GM19452 (cell line): ENCODE results near the gene WDR70.
"Not testable (repeated sequence)": the region's sequence is repeated elsewhere in the genome, so short reads cannot be mapped to it uniquely, and the experiment has no call there.

Source experiments
- ATAC-seq: cut with Tn5 transposase; IDR thresholded peaks from one replicate; pipeline ENCODE4 v1.9.1; 2021; ENCODE audit not compliant: unreplicated experiment

WDR70 gene

DNA sequence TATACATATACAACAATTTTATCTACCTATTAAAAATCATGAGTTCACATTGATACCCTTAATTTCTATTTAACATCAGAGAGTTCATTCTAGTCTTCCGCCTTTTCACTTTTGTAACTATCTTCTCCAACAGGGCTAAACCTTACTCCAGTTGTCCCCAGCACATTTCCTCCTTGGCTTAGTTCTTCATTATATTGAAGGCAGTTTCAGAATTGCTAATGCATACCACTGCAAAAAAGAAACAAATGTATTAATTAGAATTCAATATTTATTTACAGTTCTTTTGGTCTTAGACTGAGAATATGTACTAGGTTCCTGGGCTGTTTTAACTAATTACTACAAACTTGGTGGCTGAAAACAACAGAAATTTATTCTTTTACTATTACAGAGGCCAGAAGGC is 132.5 kb downstream of the WDR70 start:
- ATAC-seq: no peak

DNA sequence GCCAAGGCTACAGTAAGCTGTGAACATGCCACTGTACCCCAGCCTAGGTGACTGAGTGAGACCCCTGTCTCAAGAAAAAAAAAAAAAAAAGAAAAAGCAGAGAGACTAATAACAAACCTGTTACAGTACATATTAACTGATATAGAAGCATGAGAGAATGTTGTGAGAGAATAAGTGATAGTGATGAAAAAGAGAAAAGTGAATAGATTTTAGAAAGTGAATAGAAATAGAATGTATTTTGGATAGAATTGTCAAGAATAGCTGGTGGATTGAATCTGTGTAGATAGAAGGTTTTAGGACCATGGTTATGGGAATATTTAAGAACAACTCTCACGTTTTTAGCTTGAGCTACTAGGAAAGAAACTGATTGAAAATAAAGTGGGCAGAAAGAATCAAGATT is 135.8 kb downstream of the WDR70 start:
- no peak for ATAC-seq

- no peak for ATAC-seq
Measured at GRCh38 chr5:37517686-37518085, 138.6 kb downstream of the WDR70 start.

DNA sequence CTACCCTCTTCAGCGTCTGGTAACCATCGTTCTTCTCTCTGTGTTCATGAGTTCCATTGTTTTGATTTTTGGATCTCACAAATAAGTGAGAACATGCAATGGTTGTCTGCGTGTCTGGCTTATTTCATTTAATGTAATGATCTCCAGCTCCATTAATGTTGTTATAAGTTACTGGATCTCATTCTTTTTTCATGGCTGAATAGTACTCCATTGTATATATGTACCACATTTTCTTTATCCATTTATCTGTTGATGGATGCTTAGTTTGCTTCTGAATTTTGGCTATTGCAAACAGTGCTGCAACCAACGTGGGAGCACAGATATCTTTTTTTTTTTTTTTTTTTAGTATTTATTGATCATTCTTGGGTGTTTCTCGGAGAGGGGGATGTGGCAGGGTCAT is 139.2 kb downstream of the WDR70 start:
- not testable (repeated sequence) for ATAC-seq

GRCh38 chr5:37519304-37519703 is 140.2 kb downstream of the WDR70 start:
- no peak for ATAC-seq

GRCh38 chr5:37519807-37520206 is 140.7 kb downstream of the WDR70 start:
- no peak for ATAC-seq

GRCh38 chr5:37520811-37521210 is 141.7 kb downstream of the WDR70 start:
- peak; percentile 61 for ATAC-seq

- no peak for ATAC-seq
Measured at GRCh38 chr5:37532976-37533740, 154.0 kb downstream of the WDR70 start.

GRCh38 chr5:37533851-37534250 is 154.7 kb downstream of the WDR70 start:
- ATAC-seq: no peak

DNA sequence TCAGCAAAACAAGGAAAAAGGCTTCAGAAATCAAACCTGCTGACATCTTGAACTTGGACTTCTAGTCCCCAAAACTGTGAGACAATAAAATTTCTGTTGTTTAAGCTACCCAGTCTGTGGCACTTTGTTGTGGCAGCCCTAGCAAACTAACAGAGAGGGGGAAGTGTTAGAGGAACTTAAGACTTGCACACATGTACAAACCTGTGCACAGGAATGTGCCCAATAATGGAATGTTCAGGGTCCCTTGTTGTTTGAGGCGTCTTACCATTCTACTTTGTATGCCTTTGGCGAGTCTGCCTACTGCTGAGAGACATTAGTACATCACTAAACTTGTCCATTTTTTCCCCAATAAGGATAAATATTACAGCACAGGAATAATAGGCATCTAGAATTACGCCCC is 160.3 kb downstream of the WDR70 start:
- ATAC-seq: no peak

GRCh38 chr5:37543216-37543615 is 164.1 kb downstream of the WDR70 start:
- ATAC-seq: no peak

GRCh38 chr5:37549411-37549810 is 170.3 kb downstream of the WDR70 start:
- no peak for ATAC-seq

- ATAC-seq: no peak
Measured at GRCh38 chr5:37552161-37552560, 173.0 kb downstream of the WDR70 start.

DNA sequence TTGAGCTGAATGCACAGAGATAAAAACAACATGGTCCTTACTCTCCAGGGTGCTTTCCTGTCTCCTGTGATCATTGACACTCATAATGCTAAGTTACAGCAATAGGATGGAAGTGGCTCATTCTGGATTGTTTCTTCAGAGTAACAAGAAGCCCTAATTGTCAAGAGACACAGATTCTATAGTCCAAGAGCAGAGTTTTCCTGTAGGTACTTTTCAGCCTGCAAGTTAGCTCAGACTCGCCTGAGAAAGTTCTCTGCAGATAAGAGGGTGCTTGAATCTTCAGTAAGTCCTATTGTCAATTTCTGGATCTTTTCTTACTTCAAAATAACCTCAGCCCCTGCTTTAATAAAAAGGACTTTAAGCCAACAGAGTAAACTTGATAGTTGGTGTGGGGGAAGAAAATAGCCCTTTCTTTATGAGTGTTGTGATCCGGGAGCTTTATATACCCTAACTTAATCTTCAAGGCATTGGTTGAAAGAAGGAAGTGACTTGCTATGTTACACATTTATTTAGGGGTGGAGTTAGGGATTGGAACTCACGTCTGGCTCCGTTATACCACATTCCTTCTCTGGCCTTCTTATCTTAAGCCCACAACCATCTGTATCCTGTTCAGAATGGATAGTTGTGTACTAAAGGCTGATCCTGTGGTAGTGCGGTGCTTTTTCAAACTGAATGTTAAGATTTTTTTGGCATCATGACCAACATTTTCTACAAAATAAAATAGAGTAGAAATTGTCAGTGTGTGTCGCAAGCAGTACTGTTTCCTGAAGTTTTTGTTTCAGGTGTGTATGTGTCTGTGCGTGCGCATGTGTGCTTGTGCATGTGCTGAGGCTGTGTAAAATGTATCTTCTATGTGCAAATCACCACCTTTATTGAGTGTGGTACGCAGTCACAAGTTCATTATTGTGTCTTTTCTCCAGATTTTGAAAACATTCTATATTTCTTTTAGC is 173.9 kb downstream of the WDR70 start:
- no peak for ATAC-seq

DNA sequence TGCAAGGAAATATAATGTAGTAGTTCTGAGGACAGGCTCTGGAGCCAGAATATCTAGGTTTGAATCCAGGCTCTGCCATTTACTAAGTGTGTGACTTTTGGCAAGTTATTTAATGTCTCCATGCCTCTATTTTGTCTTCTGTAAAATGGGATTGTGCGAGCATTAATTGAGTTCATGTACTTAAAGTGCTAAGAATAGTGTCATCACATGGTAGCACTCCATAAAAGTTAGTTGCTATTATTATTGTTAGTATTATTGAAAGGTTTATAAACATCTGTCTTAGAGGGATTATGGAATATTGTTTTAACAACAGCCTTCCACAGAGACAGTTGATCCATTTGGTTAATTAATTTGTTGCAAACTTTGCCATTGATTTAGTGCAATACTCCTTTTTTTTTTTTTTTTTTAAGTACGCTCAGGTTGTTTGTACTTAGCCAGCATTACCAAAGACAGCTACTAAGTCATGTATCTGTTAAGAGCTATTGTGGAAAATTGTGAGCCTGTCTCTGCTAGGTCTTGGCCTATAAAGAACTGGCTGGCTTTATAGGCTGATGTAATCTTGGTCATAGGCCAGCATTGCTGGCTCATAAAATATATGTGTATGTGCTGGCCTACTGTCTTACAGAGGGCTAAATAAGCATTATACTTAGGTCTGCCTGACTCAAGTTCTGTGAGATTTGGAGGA is 174.7 kb downstream of the WDR70 start:
- no peak for ATAC-seq

DNA sequence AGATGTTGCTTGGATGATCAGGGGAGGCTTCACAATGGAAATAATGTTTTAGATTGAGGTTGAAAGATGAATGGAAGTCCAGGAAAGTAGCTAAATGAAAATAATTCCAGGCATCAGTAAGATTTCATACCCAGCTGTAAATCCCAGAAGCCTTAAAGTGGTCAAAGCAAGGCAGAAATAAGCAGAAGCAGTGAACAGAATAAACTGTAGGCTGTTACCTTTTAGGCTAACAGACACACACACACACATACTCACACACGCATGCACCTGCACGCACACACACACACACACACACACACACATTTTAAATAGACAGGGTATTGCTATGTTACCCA is 175.3 kb downstream of the WDR70 start:
- ATAC-seq: no peak

- ATAC-seq: no peak
Measured at GRCh38 chr5:37554938-37555337, 175.8 kb downstream of the WDR70 start.

GRCh38 chr5:37557734-37558293 is 178.7 kb downstream of the WDR70 start:
- ATAC-seq: no peak

DNA sequence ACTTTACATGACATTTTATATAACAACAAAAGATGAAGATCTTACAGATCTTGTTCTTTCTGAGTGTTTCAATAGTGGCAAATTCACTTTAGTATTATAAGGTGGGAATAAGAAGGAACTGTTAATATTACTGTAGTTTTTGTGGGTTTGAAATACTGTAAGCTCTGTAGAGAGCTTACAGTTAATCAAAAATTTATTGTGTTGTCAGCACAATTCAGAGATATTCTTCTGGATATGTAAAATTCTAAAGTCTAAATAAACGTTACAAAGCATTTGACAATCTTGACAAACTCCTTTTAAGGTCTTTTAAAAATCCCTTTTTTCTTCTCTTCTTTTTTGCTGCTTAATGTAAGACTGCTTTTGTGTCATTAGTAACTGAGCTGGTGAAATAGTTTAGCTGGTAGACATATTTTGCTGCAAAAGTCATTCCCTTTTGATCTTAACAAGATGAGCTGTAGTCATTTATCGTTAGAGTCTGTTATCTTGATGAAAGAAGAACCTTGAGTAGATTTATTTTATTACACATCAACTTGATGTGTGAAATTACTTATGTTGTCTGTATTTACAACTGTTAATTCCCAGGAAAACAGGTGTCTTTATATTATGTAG is 186.0 kb downstream of the WDR70 start:
- ATAC-seq: no peak

DNA sequence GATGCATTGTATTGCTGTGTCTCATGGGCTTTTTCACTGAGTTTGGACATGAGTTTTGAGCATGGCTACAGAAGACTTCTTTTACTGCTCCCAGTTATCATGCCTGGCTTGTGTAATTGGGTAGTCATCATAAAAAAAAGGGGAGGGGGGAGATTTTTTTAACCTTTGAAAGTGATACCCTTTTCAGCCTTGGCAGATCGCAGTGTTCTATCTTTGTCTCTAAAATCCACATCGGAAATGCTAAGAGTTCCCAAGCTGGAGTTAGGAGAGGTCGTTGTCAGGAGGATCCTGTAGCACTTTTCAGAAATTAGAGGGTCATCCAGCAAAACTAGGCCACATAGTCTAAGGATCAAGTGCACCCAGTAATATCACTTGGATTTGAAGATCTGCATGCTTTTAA is 188.4 kb downstream of the WDR70 start:
- ATAC-seq: no peak
